ENCODE measurements around the gene AMDHD2.
"Not testable (repeated sequence)": the region's sequence is repeated elsewhere in the genome, so short reads cannot be mapped to it uniquely, and the experiment has no call there.

The AMDHD2 gene

GRCh38 chr16:2577044-2577443 is 56.9 kb downstream of the AMDHD2 start:
- not testable (repeated sequence) for DNase-seq (ENCODE audit: low read depth in 2 of 2)

GRCh38 chr16:2578905-2579304 is 58.7 kb downstream of the AMDHD2 start:
- DNase-seq (ENCODE audit: low read depth in 2 of 2), result not testable (repeated sequence)

GRCh38 chr16:2580143-2580542 is 60.0 kb downstream of the AMDHD2 start:
- DNase-seq (ENCODE audit: low read depth in 2 of 2), result not testable (repeated sequence)

- DNase-seq (ENCODE audit: low read depth in 2 of 2), result not testable (repeated sequence)
Measured at GRCh38 chr16:2580818-2581217, 60.6 kb downstream of the AMDHD2 start.
